ENCODE results near the gene CABLES2.

DNA sequence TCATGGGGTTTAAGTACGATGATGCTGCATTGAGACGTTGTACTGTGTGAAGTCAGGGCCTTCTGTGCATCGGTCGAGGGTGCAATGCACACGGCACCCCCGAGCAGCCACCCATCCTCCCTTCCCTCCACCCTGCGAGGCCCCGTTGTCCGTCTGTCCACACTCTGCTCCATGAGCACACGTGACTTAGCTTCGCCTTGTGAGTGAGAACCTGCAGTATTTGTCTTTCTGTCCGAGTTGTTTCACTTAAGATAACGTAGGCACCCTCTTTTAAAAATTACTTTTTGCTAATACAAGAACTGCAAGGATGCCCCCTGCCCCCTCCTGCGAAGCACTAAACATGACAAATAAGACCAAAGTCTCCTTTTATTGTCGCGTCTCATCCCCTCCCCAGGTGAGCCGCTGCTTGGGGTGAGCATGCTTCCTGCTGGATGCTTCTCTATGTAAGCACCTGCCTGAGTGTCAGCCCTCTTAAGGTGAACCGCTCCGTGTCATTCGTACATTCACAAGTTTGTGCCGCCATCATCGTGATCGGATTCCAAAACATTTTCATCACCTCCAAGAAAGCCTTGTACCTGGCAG, 23.9 kb upstream of the CABLES2 start:
- TF ChIP-seq, protein P1, sequence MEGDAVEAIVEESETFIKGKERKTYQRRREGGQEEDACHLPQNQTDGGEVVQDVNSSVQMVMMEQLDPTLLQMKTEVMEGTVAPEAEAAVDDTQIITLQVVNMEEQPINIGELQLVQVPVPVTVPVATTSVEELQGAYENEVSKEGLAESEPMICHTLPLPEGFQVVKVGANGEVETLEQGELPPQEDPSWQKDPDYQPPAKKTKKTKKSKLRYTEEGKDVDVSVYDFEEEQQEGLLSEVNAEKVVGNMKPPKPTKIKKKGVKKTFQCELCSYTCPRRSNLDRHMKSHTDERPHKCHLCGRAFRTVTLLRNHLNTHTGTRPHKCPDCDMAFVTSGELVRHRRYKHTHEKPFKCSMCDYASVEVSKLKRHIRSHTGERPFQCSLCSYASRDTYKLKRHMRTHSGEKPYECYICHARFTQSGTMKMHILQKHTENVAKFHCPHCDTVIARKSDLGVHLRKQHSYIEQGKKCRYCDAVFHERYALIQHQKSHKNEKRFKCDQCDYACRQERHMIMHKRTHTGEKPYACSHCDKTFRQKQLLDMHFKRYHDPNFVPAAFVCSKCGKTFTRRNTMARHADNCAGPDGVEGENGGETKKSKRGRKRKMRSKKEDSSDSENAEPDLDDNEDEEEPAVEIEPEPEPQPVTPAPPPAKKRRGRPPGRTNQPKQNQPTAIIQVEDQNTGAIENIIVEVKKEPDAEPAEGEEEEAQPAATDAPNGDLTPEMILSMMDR (conservative IDR thresholded peaks at IDR 0.05; ENCODE audit: low read depth, low read length) = no peak
- TF ChIP-seq EZH2phosphoT487 (IDR thresholded peaks at IDR 0.05; ENCODE audit: borderline replicate concordance, low read length) = no peak

Measured in PC-3 (cell line).